Adrenal gland (tissue), 5 donors: Measurements from ENCODE around the gene OIT3.

Experiments used
- POLR2A ChIP-seq, 2 donors: fragments of 450-650 bp; IDR thresholded peaks; one replicate each; pipeline ENCODE4 v1.6.1; 2017; ENCODE audit warnings: antibody characterized with exemption in 2 of 2, mild to moderate bottlenecking in 2 of 2, moderate library complexity in 1 of 2
- TF ChIP-seq, protein P1 (sequence below), 6 experiments: fragments of 450-650 bp in 4 of 6; fragments of 200-600 bp in 2 of 6; sonication (generic) in 1 of 6; IDR thresholded peaks; 1 replicate in 5 of 6; 2 replicates in 1 of 6; pipeline versions ENCODE4 v1.5.1 to v1.8.0; 2016 to 2021; ENCODE audit warnings: antibody characterized with exemption in 6 of 6, mild to moderate bottlenecking in 2 of 6, moderate library complexity in 1 of 6
- donor health status: DM: no; HTN: no; CAD: no.

DNA sequence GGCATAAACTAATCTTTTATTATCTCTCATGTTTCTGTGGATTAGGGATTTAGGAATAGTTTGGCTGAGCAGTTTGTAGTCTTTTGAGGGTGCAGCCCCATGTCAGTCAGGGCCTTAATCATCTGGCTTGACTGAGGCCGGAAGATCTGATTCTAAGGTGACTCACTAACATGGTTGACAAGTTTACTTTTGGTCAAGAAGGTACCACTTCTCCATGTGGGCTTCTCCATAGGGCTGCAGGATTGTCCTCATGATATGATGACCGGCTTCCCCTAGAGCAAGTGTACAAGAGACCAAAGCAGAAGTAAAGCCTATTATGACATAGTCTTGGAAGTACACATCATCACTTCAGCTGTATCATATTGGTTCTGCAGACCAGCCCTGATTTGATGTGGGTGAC lies 45.9 kb upstream of the OIT3 start:
- TF ChIP-seq, protein P1, sequence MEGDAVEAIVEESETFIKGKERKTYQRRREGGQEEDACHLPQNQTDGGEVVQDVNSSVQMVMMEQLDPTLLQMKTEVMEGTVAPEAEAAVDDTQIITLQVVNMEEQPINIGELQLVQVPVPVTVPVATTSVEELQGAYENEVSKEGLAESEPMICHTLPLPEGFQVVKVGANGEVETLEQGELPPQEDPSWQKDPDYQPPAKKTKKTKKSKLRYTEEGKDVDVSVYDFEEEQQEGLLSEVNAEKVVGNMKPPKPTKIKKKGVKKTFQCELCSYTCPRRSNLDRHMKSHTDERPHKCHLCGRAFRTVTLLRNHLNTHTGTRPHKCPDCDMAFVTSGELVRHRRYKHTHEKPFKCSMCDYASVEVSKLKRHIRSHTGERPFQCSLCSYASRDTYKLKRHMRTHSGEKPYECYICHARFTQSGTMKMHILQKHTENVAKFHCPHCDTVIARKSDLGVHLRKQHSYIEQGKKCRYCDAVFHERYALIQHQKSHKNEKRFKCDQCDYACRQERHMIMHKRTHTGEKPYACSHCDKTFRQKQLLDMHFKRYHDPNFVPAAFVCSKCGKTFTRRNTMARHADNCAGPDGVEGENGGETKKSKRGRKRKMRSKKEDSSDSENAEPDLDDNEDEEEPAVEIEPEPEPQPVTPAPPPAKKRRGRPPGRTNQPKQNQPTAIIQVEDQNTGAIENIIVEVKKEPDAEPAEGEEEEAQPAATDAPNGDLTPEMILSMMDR (IDR thresholded peaks at IDR 0.05): no peak
- TF ChIP-seq POLR2A (IDR thresholded peaks at IDR 0.05): no peak
